ENCODE results near the gene PLCL2. TPM values are rescaled to one million over a fixed set of nuclear protein-coding genes. Genes with fewer than 3 reads are reported as not detected.

PLCL2 gene
- total and polyA plus RNA-seq, 2 donors (not counting 3 experiments of a cell fraction or from before 2014, with no cell fraction given), result 2.3 to 10.7 TPM

DNA sequence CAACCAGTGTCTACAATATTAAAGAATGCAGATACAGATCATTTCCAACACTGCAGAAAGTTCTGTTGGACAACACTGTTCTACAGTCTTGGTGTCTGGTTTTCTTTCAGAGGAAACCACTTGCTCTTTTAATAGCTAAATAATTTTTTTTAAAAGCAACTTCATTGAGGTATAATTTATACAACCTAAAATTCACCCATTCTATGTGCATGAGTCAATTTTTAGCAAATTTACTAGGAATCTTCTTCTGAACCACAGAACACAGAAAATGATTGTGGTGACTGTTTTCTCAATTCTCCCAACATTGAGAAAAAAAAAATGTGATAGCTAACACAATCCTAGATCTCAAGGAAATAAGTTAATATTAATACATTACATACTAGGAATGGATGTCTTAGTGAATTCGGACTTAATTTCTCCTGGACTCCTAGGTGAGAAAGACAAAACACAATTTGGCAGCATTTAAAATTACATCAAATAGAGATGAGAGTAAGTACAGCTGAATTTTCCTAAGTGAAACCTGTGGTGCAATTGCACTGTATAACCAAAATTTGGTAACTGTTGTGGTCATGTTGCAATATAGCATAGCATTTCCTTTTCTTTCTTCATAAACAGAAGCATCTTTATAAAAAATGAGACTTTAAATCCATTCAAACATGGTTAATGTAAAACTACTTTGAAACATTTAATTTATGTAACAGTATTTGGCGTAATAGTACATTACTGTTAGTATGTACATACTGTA lies 15.3 kb upstream of the PLCL2 start:
- H3K9me3 ChIP-seq (replicated peaks; ENCODE audit: control insufficient read depth, insufficient read depth, low read length), result no peaks in the 10 kb centered on the region
- DNase-seq (ENCODE audit: low read depth, low spot score) (no peak), FAIRE-seq (no peak)
- no peak overlapping the region for H3K4me2 ChIP-seq (ENCODE audit: insufficient read depth, low read length)
- H3K9ac ChIP-seq (replicated peaks; ENCODE audit: extremely low read depth, insufficient read depth, low read length), result no peak overlapping the region
- intact Hi-C loops (cut with micrococcal nuclease) (no loop called here), dilution Hi-C loops (cut with MboI; ENCODE audit: extremely low pct_ligation_motif_present, low sequenced_read_pairs) (no loop called here)
- CTCF ChIA-PET, result interaction anchor here (0.6 to 1.9 kb wide), 2 partner anchors 15 to 41 kb away, joined by 3 to 6 read pairs; partner anchors contain the start of gene PLCL2
- no peak overlapping the region for H3K4me3 ChIP-seq (replicated peaks in 1 of 3; ENCODE audit: insufficient read depth in 1 of 3, low read depth in 1 of 3, low read length in 3 of 3)
- H2AFZ ChIP-seq (ENCODE audit: low read depth, low read length), result no peak overlapping the region
- POLR2A ChIA-PET, result no interaction called here
- peaks cover 18% of the 10 kb centered on the region for H3K4me1 ChIP-seq (ENCODE audit: control insufficient read depth, extremely low read depth, insufficient read depth, low read length)
- no peaks in the 10 kb centered on the region for H3K27me3 ChIP-seq (ENCODE audit: control insufficient read depth in 2 of 2, insufficient read depth in 2 of 2, low read length in 2 of 2)
- H3K79me2 ChIP-seq (ENCODE audit: control insufficient read depth, insufficient read depth, low read length), result no peaks in the 10 kb centered on the region
- no peaks in the 10 kb centered on the region for H3K9me1 ChIP-seq (replicated peaks; ENCODE audit: control insufficient read depth, extremely low read depth, insufficient read depth, low read length)
- no peak for TF ChIP-seq POLR2A (IDR thresholded peaks at IDR 0.05; ENCODE audit: low read depth, low read length)
- TF ChIP-seq, protein P1, sequence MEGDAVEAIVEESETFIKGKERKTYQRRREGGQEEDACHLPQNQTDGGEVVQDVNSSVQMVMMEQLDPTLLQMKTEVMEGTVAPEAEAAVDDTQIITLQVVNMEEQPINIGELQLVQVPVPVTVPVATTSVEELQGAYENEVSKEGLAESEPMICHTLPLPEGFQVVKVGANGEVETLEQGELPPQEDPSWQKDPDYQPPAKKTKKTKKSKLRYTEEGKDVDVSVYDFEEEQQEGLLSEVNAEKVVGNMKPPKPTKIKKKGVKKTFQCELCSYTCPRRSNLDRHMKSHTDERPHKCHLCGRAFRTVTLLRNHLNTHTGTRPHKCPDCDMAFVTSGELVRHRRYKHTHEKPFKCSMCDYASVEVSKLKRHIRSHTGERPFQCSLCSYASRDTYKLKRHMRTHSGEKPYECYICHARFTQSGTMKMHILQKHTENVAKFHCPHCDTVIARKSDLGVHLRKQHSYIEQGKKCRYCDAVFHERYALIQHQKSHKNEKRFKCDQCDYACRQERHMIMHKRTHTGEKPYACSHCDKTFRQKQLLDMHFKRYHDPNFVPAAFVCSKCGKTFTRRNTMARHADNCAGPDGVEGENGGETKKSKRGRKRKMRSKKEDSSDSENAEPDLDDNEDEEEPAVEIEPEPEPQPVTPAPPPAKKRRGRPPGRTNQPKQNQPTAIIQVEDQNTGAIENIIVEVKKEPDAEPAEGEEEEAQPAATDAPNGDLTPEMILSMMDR (IDR thresholded peaks at IDR 0.05; ENCODE audit: extremely low read depth in 1 of 2, insufficient read depth in 1 of 2, low read depth in 1 of 2, low read length in 2 of 2), result no peak
- no peak for TF ChIP-seq MYC (IDR thresholded peaks at IDR 0.05; ENCODE audit: low read depth, low read length)
- BruUV-seq (replicated peaks), result no TSS peak
- no peak overlapping the region for H3K27ac ChIP-seq (ENCODE audit: insufficient read depth, low read depth, low read length)
- H4K20me1 ChIP-seq (replicated peaks; ENCODE audit: control insufficient read depth, extremely low read depth, insufficient read depth, low read length), result no peaks in the 10 kb centered on the region
- no peaks in the 10 kb centered on the region for H3K36me3 ChIP-seq (ENCODE audit: control insufficient read depth in 2 of 2, extremely low read depth in 1 of 2, insufficient read depth in 2 of 2, low read length in 2 of 2)
